Peyer's patch (tissue), 4 donors: ENCODE measurements around the gene LHFPL2. TPM values are rescaled to one million over a fixed set of nuclear protein-coding genes. Genes with fewer than 3 reads are reported as not detected.

Source experiments
- DNase-seq, 3 donors: peaks; one replicate each; pipeline ENCODE4 v3.0.0-alpha.2; 2017 to 2019
- H3K27ac ChIP-seq, 4 donors: fragments of 200-600 bp; sonication (generic); one replicate each; pipeline ENCODE4 v1.5.1; 2016 to 2019
- H3K27me3 ChIP-seq, 2 donors: fragments of 200-600 bp; sonication (generic); one replicate each; pipeline ENCODE4 v1.5.1; 2019
- H3K36me3 ChIP-seq, 3 donors: fragments of 200-600 bp; sonication (generic); one replicate each; pipeline ENCODE4 v1.5.1; 2016 to 2019
- H3K4me1 ChIP-seq, 4 donors: fragments of 200-600 bp; sonication (generic); one replicate each; pipeline ENCODE4 v1.5.1; 2016 to 2019
- H3K4me3 ChIP-seq, 4 donors: fragments of 200-600 bp; sonication (generic); 1 replicate in 3 of 4; 2 replicates in 1 of 4; pipeline ENCODE4 v1.5.1; 2016 to 2019; ENCODE audit warnings: mild to moderate bottlenecking in 1 of 4
- H3K9me3 ChIP-seq, 4 donors: fragments of 200-600 bp; sonication (generic); one replicate each; pipeline ENCODE4 v1.5.1; 2016 to 2019; ENCODE audit warnings: mild to moderate bottlenecking in 1 of 4
- POLR2A ChIP-seq, 2 donors: fragments of 450-650 bp; IDR thresholded peaks; one replicate each; pipeline ENCODE4 v1.5.1; 2017; ENCODE audit warnings: antibody characterized with exemption in 2 of 2, mild to moderate bottlenecking in 2 of 2, moderate library complexity in 2 of 2
- total RNA-seq, 4 donors: library from RNA; depleted of rRNA; stranded (reverse); fragments of >200 nt; gene quantifications; one replicate each; pipeline ENCODE4 v1.1.0, GENCODE V29; 2016
- TF ChIP-seq, protein P1 (sequence below), 6 experiments: fragments of 450-650 bp in 4 of 6; fragments of 200-600 bp in 2 of 6; sonication (generic) in 1 of 6; IDR thresholded peaks; one replicate each; pipeline ENCODE4 v1.5.1; 2017 to 2019; ENCODE audit warnings: antibody characterized with exemption in 6 of 6, mild to moderate bottlenecking in 3 of 6, moderate library complexity in 1 of 6

LHFPL2 gene
- total RNA-seq, 4 donors from 2014 or later = 22.3 to 63.4 (median 55.7) TPM

DNA sequence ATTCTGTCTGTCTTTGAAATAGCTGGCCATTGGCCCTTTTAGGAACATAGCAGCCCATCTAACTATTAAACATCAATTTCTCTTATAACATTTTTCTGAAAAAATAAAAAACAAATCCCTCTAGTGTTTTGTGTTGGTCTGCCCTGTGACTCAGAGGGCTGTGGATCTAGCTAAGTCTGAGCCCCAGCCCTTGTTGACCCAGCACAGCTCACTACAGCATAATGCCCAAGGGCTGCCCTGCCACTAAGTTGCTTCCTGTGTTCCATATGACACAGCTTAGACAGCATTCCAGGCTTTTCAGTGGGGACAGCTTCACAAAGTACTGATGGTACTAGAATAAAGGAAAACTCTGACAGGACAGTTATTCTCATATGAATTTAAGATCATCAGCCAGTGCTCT lies 152.2 kb downstream of the LHFPL2 start:
- TF ChIP-seq POLR2A (IDR thresholded peaks at IDR 0.05) = no peak
- TF ChIP-seq, protein P1, sequence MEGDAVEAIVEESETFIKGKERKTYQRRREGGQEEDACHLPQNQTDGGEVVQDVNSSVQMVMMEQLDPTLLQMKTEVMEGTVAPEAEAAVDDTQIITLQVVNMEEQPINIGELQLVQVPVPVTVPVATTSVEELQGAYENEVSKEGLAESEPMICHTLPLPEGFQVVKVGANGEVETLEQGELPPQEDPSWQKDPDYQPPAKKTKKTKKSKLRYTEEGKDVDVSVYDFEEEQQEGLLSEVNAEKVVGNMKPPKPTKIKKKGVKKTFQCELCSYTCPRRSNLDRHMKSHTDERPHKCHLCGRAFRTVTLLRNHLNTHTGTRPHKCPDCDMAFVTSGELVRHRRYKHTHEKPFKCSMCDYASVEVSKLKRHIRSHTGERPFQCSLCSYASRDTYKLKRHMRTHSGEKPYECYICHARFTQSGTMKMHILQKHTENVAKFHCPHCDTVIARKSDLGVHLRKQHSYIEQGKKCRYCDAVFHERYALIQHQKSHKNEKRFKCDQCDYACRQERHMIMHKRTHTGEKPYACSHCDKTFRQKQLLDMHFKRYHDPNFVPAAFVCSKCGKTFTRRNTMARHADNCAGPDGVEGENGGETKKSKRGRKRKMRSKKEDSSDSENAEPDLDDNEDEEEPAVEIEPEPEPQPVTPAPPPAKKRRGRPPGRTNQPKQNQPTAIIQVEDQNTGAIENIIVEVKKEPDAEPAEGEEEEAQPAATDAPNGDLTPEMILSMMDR (IDR thresholded peaks at IDR 0.05) = no peak
- no peaks in the 10 kb centered on the region for H3K9me3 ChIP-seq
- H3K27me3 ChIP-seq = no peaks in the 10 kb centered on the region
- no peak overlapping the region for H3K4me3 ChIP-seq
- no peak overlapping the region for H3K27ac ChIP-seq
- H3K4me1 ChIP-seq = peaks cover 0 to 16% (median 2%) of the 10 kb centered on the region in 4 donors
- no peak for DNase-seq
- peaks cover 0 to 6% (median 0%) of the 10 kb centered on the region in 3 donors for H3K36me3 ChIP-seq

DNA sequence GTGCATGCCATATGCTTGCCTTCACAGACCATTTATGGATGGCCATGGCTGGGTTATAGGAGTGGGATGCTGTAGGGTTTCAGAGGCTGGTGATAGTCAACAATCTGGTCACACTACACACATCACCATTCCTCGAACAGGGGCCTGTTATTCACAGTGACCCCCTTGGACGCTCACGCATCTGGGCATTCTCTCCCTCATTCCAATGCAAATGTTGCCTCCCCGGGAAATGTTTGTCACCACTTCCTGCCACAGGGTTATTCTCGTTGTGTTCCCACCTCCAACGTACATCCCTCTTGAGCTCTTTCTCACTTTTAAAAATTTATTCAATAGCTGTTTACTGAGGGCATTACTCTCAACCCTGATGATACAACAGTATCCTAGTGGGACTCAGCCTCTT lies 152.8 kb downstream of the LHFPL2 start:
- Histone ChIP-seq H3K9me3 (no peaks in the 10 kb centered on the region), H3K27ac (no peak overlapping the region)
- TF ChIP-seq, protein P1 (IDR thresholded peaks at IDR 0.05) = no peak
- no peak for TF ChIP-seq POLR2A (IDR thresholded peaks at IDR 0.05)

DNA sequence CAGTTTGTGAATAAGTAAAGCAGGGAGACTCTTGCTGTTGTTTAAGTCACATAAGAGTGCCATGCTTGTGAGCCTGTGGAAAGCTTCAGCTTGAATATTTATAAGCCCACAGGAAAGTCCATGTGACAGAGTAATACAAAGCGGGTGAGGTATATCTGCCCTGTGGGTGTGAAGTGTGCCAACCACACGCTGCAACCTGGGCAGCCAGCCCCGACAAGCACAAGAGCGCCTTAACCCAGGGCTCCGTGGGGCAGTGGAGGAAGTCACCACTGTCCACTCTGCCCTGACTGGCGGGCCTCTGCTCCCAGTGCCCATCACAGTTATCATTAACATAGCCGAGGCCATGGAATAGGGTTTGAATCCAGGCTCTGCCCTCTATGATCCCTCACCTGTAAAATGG lies 155.9 kb downstream of the LHFPL2 start:
- no peak overlapping the region for H3K27ac ChIP-seq
- H3K36me3 ChIP-seq = peaks cover 0 to 19% (median 4%) of the 10 kb centered on the region in 3 donors
- H3K4me3 ChIP-seq = no peak overlapping the region
- H3K27me3 ChIP-seq = no peaks in the 10 kb centered on the region
- H3K9me3 ChIP-seq = no peaks in the 10 kb centered on the region
- TF ChIP-seq POLR2A (IDR thresholded peaks at IDR 0.05) = no peak
- TF ChIP-seq, protein P1 (IDR thresholded peaks at IDR 0.05) = no peak
- no peak for DNase-seq
- H3K4me1 ChIP-seq = peaks cover 0 to 9% (median under 1%) of the 10 kb centered on the region in 4 donors

More for the DNA sequence above, 152.8 kb downstream of the LHFPL2 start:
- Histone ChIP-seq H3K4me1 (peaks cover 0 to 16% (median 2%) of the 10 kb centered on the region in 4 donors), H3K27me3 (no peaks in the 10 kb centered on the region), H3K4me3 (no peak overlapping the region), H3K36me3 (peaks cover 0 to 6% (median 0%) of the 10 kb centered on the region in 3 donors)
- no peak for DNase-seq

DNA sequence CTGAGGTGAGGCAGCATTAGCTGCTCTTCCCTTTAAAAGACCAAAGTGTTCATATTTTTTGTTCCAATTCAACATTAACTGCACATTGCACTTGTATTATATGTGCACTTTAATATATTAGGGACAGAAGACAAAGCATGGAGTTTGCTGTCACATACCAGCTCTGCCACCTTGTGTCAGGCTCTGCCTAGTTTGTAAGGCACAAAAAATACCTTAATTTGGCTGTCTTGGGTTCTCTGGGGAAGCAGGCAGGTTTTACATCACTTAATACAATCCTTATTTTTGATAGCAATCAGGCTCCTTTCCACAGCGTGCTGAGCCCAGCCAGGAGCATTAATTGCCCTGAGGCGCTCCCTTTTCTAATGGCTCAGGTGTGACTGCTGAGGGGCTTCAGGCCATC lies 156.3 kb downstream of the LHFPL2 start:
- H3K27ac ChIP-seq = no peak overlapping the region
- DNase-seq = no peak
- H3K4me1 ChIP-seq = peaks cover 0 to 9% (median 0%) of the 10 kb centered on the region in 4 donors
- peaks cover 0 to 24% (median 6%) of the 10 kb centered on the region in 3 donors for H3K36me3 ChIP-seq
- H3K4me3 ChIP-seq = no peak overlapping the region
- no peaks in the 10 kb centered on the region for H3K27me3 ChIP-seq
- no peak for TF ChIP-seq POLR2A (IDR thresholded peaks at IDR 0.05)
- TF ChIP-seq, protein P1 (IDR thresholded peaks at IDR 0.05) = no peak
- H3K9me3 ChIP-seq = no peaks in the 10 kb centered on the region

DNA sequence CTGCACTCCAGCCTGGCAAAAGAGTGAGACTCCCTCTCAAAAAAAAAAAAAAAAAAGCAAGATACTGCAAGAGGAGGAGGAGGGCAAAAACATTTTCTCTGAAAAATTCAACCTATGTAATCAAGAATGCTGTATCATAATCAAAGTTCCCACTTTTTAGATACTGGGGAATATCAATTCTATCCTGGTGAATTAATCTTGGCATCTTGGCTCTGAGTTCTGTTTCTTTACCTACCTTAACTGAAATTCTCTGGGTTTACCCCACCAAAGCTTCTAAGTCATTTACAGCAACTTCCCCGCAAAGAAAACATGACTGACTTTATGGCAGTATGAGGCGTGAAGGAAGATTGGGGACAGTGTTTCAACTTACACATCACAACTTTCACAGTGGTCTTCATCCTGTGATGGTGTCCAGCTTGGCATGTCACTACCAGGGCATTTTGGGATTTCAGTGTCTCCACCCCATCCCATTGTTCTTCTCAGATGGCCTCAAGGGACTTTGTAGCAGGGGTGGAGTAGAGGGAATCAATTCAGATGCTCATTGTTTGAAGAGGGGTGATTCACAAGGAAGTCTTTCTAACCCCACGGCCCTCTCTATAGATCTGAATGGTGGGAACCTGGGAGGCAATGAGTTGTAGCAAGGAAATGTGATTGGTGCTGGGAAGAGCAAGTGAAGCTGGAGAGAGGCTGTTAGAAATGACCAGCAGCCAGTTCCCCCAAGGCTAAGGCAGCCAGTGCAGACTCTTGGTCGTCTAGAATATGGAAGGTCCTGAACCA lies 157.7 kb downstream of the LHFPL2 start:
- DNase-seq = no peak
- Histone ChIP-seq H3K27me3 (no peaks in the 10 kb centered on the region), H3K4me1 (no peaks in the 10 kb centered on the region), H3K9me3 (no peaks in the 10 kb centered on the region), H3K27ac (no peak overlapping the region), H3K4me3 (no peak overlapping the region), H3K36me3 (peaks cover 0 to 28% (median 6%) of the 10 kb centered on the region in 3 donors)
- TF ChIP-seq POLR2A (IDR thresholded peaks at IDR 0.05) = no peak
- TF ChIP-seq, protein P1 (IDR thresholded peaks at IDR 0.05) = no peak
